GM12878 (cell line): ENCODE results near the gene SPIRE1. TPM values are rescaled to one million over a fixed set of nuclear protein-coding genes. Genes with fewer than 3 reads are reported as not detected.
A peak's percentile ranks its signal among the peaks of the same experiment; 100 is the strongest.

Experiments
- ATAC-seq: fragments of 200-7000 bp; cut with Tn5 transposase; 3 replicates; pipeline ENCODE4 v1.9.1; 2020; ENCODE audit warnings: mild to moderate bottlenecking, moderate library complexity
- BruUV-seq: library from RNA; stranded (reverse); fragments of 400-500 nt; replicated peaks from 2 replicates; lab custom pipeline; 2021; lab: Mats Ljungman, UMichigan
- CTCF ChIA-PET: fragments of 300-600 bp; sonication (Branson Sonifier 250); formaldehyde crosslinking; extraction: SDS; loops from one replicate; lab custom pipeline; 2021; ENCODE audit warnings: inconsistent platforms; lab: Yijun Ruan, JAX
- POLR2A ChIA-PET: fragments of 350-600 bp; formaldehyde crosslinking; extraction: SDS; loops from one replicate; lab custom pipeline; 2021; ENCODE audit warnings: inconsistent platforms; lab: Charles Lee
- RAD21 ChIA-PET: fragments of 300-600 bp; sonication (Branson Sonifier 250); formaldehyde crosslinking; loops from one replicate; lab custom pipeline; 2023; ENCODE audit warnings: antibody characterized with exemption; ENCODE audit not compliant: unreplicated experiment; lab: Charles Lee
- SMC1A ChIA-PET: fragments of 300-600 bp; sonication (Branson Sonifier 250); formaldehyde crosslinking; loops from one replicate; lab custom pipeline; 2023; ENCODE audit not compliant: unreplicated experiment, uncharacterized antibody; lab: Charles Lee
- DNase-seq: peaks from one replicate; pipeline ENCODE4 v3.0.0-alpha.2; 2011; ENCODE audit warnings: low read depth, low spot score
- FAIRE-seq: peaks from 3 replicates; lab custom pipeline; 2011; peaks lifted over from hg19 to GRCh38; lab: Jason Lieb, UNC
- H2AFZ ChIP-seq: 2 replicates; pipeline ENCODE4 v1.6.0; 2011; ENCODE audit warnings: low read depth, low read length, control low read depth; ENCODE audit not compliant: control insufficient read depth
- H3K27ac ChIP-seq: 2 replicates; pipeline ENCODE4 v1.5.1; 2011; ENCODE audit warnings: control low read depth; ENCODE audit not compliant: control insufficient read depth, insufficient read depth
- H3K27me3 ChIP-seq, 2 experiments: replicated peaks in 1 of 2; 2 replicates each; pipeline versions ENCODE4 v1.6.0 to v1.6.1; 2011; ENCODE audit warnings: low read length in 1 of 2; ENCODE audit not compliant: control insufficient read depth in 2 of 2, insufficient read depth in 2 of 2
- H3K36me3 ChIP-seq, 2 experiments: 2 replicates each; pipeline ENCODE4 v1.5.1; 2011; ENCODE audit warnings: low read length in 1 of 2; ENCODE audit not compliant: control insufficient read depth in 2 of 2, insufficient read depth in 2 of 2
- H3K4me1 ChIP-seq: 2 replicates; pipeline ENCODE4 v1.6.1; 2011; ENCODE audit warnings: mild to moderate bottlenecking, low read length, moderate library complexity, mixed read lengths; ENCODE audit not compliant: control insufficient read depth, insufficient read depth
- H3K4me2 ChIP-seq: 2 replicates; pipeline ENCODE4 v1.6.0; 2011; ENCODE audit warnings: control low read depth; ENCODE audit not compliant: control insufficient read depth, insufficient read depth
- H3K4me3 ChIP-seq: fragments of 200-600 bp; sonication (generic); 2 replicates; pipeline ENCODE4 v1.5.1; 2016
- H3K79me2 ChIP-seq: 2 replicates; pipeline ENCODE4 v1.6.0; 2011; ENCODE audit warnings: low read length; ENCODE audit not compliant: control insufficient read depth, insufficient read depth
- H3K9ac ChIP-seq: 2 replicates; pipeline ENCODE4 v1.8.0; 2011; ENCODE audit warnings: low read length, control low read depth, mixed read lengths; ENCODE audit not compliant: control insufficient read depth, insufficient read depth
- H3K9me3 ChIP-seq: replicated peaks from 3 replicates; pipeline ENCODE4 v1.5.1; 2011; ENCODE audit warnings: mild to moderate bottlenecking, low read length; ENCODE audit not compliant: control insufficient read depth, insufficient read depth
- H4K20me1 ChIP-seq: 2 replicates; pipeline ENCODE4 v1.6.0; 2011; ENCODE audit not compliant: control insufficient read depth, insufficient read depth
- CREM ChIP-seq: IDR thresholded peaks from 2 replicates; pipeline ENCODE4 v1.6.1; 2014; ENCODE audit warnings: antibody characterized with exemption, low read depth
- JUNB ChIP-seq: IDR thresholded peaks from 2 replicates; pipeline ENCODE4 v1.6.1; 2016; ENCODE audit warnings: antibody characterized with exemption, mild to moderate bottlenecking
- KDM1A ChIP-seq: fragments of 200-600 bp; sonication (generic); IDR thresholded peaks from 2 replicates; pipeline ENCODE4 v1.6.1; 2016; ENCODE audit warnings: borderline replicate concordance
- MTA2 ChIP-seq: fragments of 450-650 bp; IDR thresholded peaks from 2 replicates; pipeline ENCODE4 v1.6.1; 2016; ENCODE audit warnings: low read depth, mild to moderate bottlenecking, moderate library complexity
- NFIC ChIP-seq: IDR thresholded peaks from 2 replicates; pipeline ENCODE4 v1.6.1; 2012; ENCODE audit warnings: low read depth, mild to moderate bottlenecking, inconsistent platforms, low read length, moderate library complexity
- RUNX3 ChIP-seq: IDR thresholded peaks from 2 replicates; pipeline ENCODE4 v1.6.1; 2012; ENCODE audit warnings: low read length, inconsistent platforms
- SRF ChIP-seq, 2 experiments: IDR thresholded peaks; 2 replicates each; pipeline ENCODE4 v1.6.1; 2011; ENCODE audit warnings: low read depth in 2 of 2, low read length in 2 of 2, mild to moderate bottlenecking in 1 of 2, moderate library complexity in 1 of 2
- ZNF384 ChIP-seq: IDR thresholded peaks from 2 replicates; pipeline ENCODE4 v1.6.1; 2012; ENCODE audit warnings: low read depth, mild to moderate bottlenecking, low read length, improper control_type of control experiment, borderline replicate concordance
- WGBS: methylation state at CpG from one replicate; pipeline ENCODE4 v1.1.6; 2016; ENCODE audit warnings: low lambda C conversion rate; ENCODE audit not compliant: insufficient replicate concordance, insufficient coverage; ENCODE audit errors: missing lambda C conversion rate; 5-methylcytosine and 5-hydroxymethylcytosine counted together
- in situ Hi-C: fragments of 300-500 bp; cut with MboI; formaldehyde crosslinking; loops from 9 replicates; pipeline ENCODE4 v1.14.3; 2018; ENCODE audit warnings: mixed read lengths
- intact Hi-C: fragments of 100-400 bp; cut with micrococcal nuclease; formaldehyde crosslinking; loops from one replicate; pipeline ENCODE4 v1.14.2; 2022; ENCODE audit not compliant: unreplicated experiment
- polyA plus RNA-seq, 11 experiments: library from polyadenylated mRNA; depleted of rRNA in 4 of 11; unstranded in 6 of 11; stranded (reverse) in 5 of 11; fragments of >200 nt; fragmentation: Nextera tagmentation in 4 of 11; fragmentation: Illumina TruSeq in 1 of 11; extraction: Ambion mirVana in 4 of 11; extraction: Trizol in 1 of 11; gene quantifications; 1 replicate in 1 of 11; 2 replicates in 10 of 11; pipeline versions ENCODE4 v1.2.1 to v1.2.3, GENCODE V29; 2011 to 2016; ENCODE audit warnings: inconsistent platforms in 2 of 11, missing spikeins in 2 of 11, low read depth in 1 of 11
- total RNA-seq, 4 experiments: library from RNA; depleted of rRNA in 3 of 4; stranded (reverse); fragments of >200 nt in 3 of 4; fragmentation: Illumina TruSeq in 1 of 4; extraction: Trizol in 1 of 4; gene quantifications; 2 replicates each; pipeline versions ENCODE4 v1.2.1 to v1.2.3, GENCODE V29; 2013 to 2021
- TF ChIP-seq, protein P1 (sequence below): fragments of 450-650 bp; IDR thresholded peaks from 2 replicates; pipeline ENCODE4 v1.6.1; 2017; ENCODE audit warnings: mild to moderate bottlenecking, low read depth, inconsistent platforms; ENCODE audit not compliant: poor library complexity, severe bottlenecking

Gene SPIRE1
- total and polyA plus RNA-seq, 10 of the 15 experiments (the other 5 are each of a cell fraction or from before 2014, with no cell fraction given) = 0.18 to 9.2 (median 4.3) TPM

DNA sequence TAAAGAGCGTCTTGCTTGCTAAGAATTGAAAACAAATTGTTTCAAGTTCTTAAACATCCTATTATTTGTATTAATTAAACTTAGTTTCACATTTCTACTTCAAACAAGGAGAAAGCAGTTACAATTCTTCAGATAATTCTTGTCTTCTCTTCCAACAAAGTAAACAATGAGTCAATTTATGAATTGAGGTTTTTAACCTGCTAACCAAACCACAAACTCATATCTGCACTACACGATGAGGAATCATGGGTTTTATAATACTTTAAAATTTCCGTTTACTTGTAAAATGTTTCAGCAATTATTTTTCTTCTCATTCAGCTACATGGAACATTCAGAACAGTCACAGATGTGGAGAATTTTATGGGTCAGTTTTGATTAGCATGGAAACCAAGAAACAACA is 114.2 kb downstream of the SPIRE1 start:
- Histone ChIP-seq H3K9ac (no peak overlapping the region), H3K4me3 (no peak overlapping the region), H3K27me3 (no peaks in the 10 kb centered on the region), H3K36me3 (no peaks in the 10 kb centered on the region), H3K79me2 (no peaks in the 10 kb centered on the region), H3K9me3 (no peaks in the 10 kb centered on the region; the same call in 2 of the 3 replicates), H3K4me1 (no peaks in the 10 kb centered on the region), H4K20me1 (no peaks in the 10 kb centered on the region), H2AFZ (no peak overlapping the region), H3K4me2 (no peak overlapping the region), H3K27ac (no peak overlapping the region)
- SMC1A ChIA-PET = no interaction called here
- no peak for FAIRE-seq
- no peak for TF ChIP-seq ZNF384
- TF ChIP-seq MTA2 = peak; percentile 58; the same call in 1 of the 2 replicates
- peak; percentile 58 for TF ChIP-seq JUNB
- TF ChIP-seq, protein P1, sequence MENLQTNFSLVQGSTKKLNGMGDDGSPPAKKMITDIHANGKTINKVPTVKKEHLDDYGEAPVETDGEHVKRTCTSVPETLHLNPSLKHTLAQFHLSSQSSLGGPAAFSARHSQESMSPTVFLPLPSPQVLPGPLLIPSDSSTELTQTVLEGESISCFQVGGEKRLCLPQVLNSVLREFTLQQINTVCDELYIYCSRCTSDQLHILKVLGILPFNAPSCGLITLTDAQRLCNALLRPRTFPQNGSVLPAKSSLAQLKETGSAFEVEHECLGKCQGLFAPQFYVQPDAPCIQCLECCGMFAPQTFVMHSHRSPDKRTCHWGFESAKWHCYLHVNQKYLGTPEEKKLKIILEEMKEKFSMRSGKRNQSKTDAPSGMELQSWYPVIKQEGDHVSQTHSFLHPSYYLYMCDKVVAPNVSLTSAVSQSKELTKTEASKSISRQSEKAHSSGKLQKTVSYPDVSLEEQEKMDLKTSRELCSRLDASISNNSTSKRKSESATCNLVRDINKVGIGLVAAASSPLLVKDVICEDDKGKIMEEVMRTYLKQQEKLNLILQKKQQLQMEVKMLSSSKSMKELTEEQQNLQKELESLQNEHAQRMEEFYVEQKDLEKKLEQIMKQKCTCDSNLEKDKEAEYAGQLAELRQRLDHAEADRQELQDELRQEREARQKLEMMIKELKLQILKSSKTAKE = no peak
- peak; percentile 23; the same call in 1 of the 2 replicates for TF ChIP-seq NFIC
- TF ChIP-seq SRF (IDR thresholded peaks at IDR 0.05; ENCODE audit: low read depth in 2 of 2, low read length in 2 of 2) = no peak
- TF ChIP-seq CREM = 0 out of 2 replicates have a peak, but pooled peaks have one; percentile 18
- TF ChIP-seq KDM1A = no peak
- peak; percentile 90 for TF ChIP-seq RUNX3
- no TSS peak for BruUV-seq
- RAD21 ChIA-PET = no interaction called here
- in situ Hi-C loops (no loop called here), intact Hi-C loops (loop anchor here (5.0 kb wide), 1 partner anchor 114 kb away; the partner anchor contains the start of gene SPIRE1)
- no peak for ATAC-seq
- CTCF ChIA-PET = interaction anchor here (0.9 kb wide), 1 partner anchor 64 kb away, joined by 3 read pairs; no protein-coding TSS in a partner anchor
- no peak for DNase-seq
- POLR2A ChIA-PET = no interaction called here
- WGBS = 37% methylated on average over 3 of the region's 3 CpGs
